Loucy (cell line): ENCODE results near the gene HTD2.

Experiments
- CTCF ChIP-seq: fragments of 200-600 bp; sonication (generic); conservative IDR thresholded peaks from 2 replicates; pipeline ENCODE4 v1.5.1; 2014; ENCODE audit warnings: mild to moderate bottlenecking, antibody characterized with exemption, low read length
- EZH2phosphoT487 ChIP-seq: fragments of 200-600 bp; IDR thresholded peaks from 2 replicates; pipeline ENCODE4 v1.6.1; 2018; ENCODE audit warnings: antibody characterized with exemption, mild to moderate bottlenecking, moderate library complexity, borderline replicate concordance

- TF ChIP-seq CTCF (no peak), EZH2phosphoT487 (no peak)
Observed at GRCh38 chr3:58261954-58262666, 44.2 kb upstream of the HTD2 start.
